ENCODE measurements around the gene HCFC1R1.

Gene HCFC1R1

DNA sequence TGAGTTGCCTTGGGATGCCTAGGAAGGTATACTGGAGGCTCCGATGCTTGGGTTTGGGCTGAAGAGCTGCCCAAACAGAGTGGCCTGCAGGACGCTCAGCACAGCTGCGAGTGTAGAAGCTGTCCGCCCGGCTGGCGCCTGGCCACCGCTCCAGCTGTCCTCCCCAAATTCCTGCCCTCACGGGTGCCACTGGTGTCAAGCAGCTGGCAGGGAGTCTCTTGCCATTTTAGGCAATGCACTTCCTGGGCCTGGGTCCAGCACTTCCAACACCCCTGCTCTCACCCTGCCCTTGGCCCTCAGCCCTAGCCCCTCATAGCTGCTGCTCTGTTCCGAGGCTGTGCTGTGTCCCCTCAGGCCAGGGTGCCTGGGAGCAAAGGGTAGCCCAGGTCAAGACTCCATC, 38.3 kb downstream of the HCFC1R1 start:
- no peaks in the 10 kb centered on the region for H3K9me3 Mint-ChIP-seq
- H3K4me1 Mint-ChIP-seq (ENCODE audit: low read depth in 2 of 2): peaks cover 11% of the 10 kb centered on the region in 2 donors
- H3K27me3 Mint-ChIP-seq: peaks cover 5 to 33% of the 10 kb centered on the region in 2 donors
- ATAC-seq (replicated peaks) (no peak), DNase-seq (no peak)
- H3K27ac Mint-ChIP-seq: no peak overlapping the region
- no peak overlapping the region for H3K4me3 Mint-ChIP-seq
- H3K36me3 Mint-ChIP-seq (ENCODE audit: insufficient read depth): peaks cover 4% of the 10 kb centered on the region

DNA sequence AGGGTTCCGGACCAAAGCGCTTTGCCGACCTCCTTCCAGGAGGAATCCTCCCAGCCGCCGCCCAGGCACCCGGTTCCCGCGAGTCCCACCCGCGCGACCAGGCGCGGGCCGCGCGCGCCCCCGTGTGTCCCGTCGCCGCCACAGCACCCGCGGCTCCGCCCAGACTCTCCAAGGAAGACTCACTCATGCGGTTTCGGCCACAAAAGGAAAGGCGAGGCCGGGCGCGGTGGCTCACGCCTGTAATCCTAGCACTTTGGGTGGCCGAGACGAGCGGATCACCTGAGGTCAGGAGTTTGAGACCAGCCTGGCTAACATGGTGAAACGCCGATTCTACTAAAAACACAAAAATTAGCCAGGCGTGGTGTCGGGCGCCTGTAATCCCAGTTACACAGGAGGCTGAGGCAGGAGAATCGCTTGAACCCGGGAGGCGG, 40.0 kb downstream of the HCFC1R1 start:
- Mint-ChIP-seq H3K9me3 (no peaks in the 10 kb centered on the region), H3K27ac (no peak overlapping the region), H3K36me3 (ENCODE audit: insufficient read depth) (peaks cover 4% of the 10 kb centered on the region), H3K4me1 (ENCODE audit: low read depth in 2 of 2) (peaks cover 11 to 15% of the 10 kb centered on the region in 2 donors), H3K27me3 (peaks cover 5 to 15% of the 10 kb centered on the region in 2 donors), H3K4me3 (peak overlapping the region; percentile 31 to 55)
- DNase-seq (peak; percentile 36 to 43 (median 41)), ATAC-seq (replicated peaks) (peak; percentile 47)

DNA sequence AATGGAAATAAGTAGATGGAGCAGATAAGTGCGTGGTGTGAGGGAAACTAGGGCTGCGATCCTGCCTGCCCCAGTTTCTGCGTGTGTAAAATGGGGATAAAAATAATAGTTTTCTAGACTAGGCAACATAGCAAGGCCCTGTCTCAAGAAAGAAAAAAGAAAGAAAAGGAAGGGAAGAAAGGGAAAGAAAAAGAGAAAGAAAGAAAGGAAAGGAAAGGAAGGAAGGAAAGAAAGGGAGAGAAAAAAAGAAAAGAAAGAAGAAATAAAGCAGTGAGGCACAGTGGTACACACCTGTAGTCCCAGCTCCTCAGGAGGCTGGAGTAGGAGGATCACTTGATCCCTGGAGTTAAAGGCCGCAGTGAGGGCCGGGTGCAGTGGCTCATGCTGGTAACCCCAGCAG, 41.3 kb downstream of the HCFC1R1 start:
- no peak for ATAC-seq (replicated peaks)
- peaks cover 4% of the 10 kb centered on the region for H3K36me3 Mint-ChIP-seq (ENCODE audit: insufficient read depth)
- no peak for DNase-seq
- H3K9me3 Mint-ChIP-seq: no peaks in the 10 kb centered on the region
- peak overlapping the region; percentile 19 to 78 for H3K4me3 Mint-ChIP-seq
- H3K4me1 Mint-ChIP-seq (ENCODE audit: low read depth in 2 of 2): peaks cover 11 to 15% of the 10 kb centered on the region in 2 donors
- peaks cover 5 to 9% of the 10 kb centered on the region in 2 donors for H3K27me3 Mint-ChIP-seq
- no peak overlapping the region for H3K27ac Mint-ChIP-seq

DNA sequence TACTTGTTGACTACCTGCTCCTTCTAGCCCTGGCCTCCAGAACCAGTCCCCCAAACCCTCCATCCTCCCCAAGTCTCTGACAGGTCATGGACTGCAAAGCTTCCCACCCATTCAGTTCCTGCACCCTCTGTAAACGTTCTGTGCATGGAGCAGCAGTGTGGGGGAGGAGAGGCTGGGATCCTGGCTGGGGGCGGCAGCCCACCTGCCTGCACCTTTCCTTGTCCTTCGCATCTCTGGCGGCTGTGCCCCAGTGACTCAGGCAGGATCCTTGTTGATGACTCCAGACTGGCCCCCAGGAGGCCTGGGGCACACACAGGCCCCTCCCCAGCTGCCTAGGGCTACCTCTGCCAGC, 41.9 kb downstream of the HCFC1R1 start:
- Mint-ChIP-seq H3K27ac (peak overlapping the region; percentile 84 to 88), H3K9me3 (no peaks in the 10 kb centered on the region), H3K36me3 (ENCODE audit: insufficient read depth) (peaks cover 4% of the 10 kb centered on the region), H3K4me1 (ENCODE audit: low read depth in 2 of 2) (peaks cover 11 to 15% of the 10 kb centered on the region in 2 donors), H3K4me3 (peak overlapping the region; percentile 74 to 78), H3K27me3 (peaks cover 5 to 7% of the 10 kb centered on the region in 2 donors)
- DNase-seq (no peak), ATAC-seq (replicated peaks) (no peak)

DNA sequence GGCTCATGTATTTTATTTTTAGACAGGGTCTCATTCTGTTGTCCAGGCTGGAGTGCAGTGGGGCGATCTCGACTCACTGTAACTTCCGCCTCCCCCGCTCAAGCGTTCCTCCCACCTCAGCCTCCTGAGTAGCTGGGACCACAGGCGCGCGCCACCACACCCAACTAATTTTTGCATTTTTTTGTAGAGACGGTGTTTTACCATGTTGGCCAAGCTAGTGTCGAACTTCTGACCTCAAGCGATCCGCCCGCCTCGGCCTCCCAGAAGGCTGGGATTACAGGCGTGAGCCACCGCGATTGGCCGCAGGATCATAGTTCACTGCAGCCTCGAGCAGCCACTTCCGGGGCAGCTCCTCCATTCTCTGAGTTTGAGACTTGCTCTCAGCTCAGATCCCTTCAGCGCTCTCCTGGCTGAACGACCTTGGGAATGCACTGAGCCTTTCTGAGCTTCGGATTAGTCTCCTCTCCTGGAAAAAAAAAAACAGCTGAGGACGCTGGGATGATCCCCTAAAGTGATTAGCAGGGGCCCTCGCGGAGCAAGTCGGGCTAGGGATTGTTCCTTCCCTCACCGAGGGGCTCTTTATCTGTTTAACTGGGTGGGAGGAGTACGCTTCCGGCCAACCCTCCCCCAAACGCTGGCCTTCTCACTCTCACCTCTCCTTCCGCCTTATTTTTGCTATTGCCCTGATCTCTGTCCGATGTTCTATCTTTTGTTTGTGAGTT, 42.4 kb downstream of the HCFC1R1 start:
- no peak for ATAC-seq (replicated peaks)
- Mint-ChIP-seq H3K27me3 (peaks cover under 1 to 2% of the 10 kb centered on the region in 2 donors), H3K4me3 (peak overlapping the region; percentile 74 to 78), H3K4me1 (ENCODE audit: low read depth in 2 of 2) (peaks cover 11 to 15% of the 10 kb centered on the region in 2 donors), H3K27ac (peak overlapping the region; percentile 84 to 88), H3K36me3 (ENCODE audit: insufficient read depth) (peaks cover 4% of the 10 kb centered on the region), H3K9me3 (no peaks in the 10 kb centered on the region)
- no peak for DNase-seq

DNA sequence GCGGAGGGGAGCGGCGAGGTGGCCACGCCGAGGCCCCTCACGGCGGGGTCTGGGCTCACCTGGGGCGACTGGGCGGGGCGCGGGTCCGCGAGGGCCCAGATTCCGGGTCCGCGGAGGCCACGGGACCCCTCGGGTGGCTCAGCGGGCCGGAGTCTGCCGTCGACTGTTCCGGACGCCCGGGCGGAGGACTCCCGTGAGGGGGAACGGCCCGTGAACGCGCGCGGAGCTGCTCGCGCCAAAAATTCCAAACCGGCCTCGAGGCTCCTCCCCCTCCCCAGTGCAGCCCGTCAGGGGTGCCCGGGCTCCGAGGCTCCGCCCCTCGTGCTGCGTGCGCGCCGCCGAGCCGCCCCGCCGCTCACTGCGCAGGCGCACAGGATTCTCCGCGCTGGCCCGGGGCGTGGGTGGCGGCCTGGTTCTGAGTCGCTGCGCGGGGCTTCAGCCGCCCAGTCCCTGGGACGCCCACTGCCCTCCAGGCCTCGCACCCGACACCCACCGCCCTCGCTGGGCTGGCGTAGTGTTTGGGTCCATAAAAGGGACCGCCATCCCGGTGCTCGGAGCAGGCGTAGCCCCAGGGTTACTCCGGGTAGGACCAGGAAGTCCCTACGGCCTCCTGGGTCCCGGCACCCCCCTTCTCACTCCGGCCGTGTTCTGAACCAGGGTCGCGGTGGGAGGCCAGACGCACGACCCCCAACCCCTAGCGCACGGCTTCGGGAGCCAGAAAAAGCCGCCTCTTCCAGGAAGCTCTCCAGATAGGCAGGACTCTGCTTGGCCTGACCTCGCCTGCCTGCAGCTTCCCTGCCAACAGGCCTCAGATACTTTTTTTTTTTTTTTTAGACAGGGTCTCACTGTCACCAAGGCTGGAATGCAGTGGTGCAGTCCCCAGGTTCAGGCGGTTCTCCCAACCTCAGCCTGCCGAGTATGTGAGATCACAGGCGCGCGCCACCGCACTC, 43.2 kb downstream of the HCFC1R1 start, which contains the start of gene PKMYT1:
Gene PKMYT1, minus strand, starts transcription at position 220 of the 950 bp plus-strand sequence. CDS start 789 bp downstream, outside the sequence.
- H3K27ac Mint-ChIP-seq: peak within 1 kb of the TSS; percentile 84 to 88
- no peaks in the 10 kb centered on the region for H3K27me3 Mint-ChIP-seq
- DNase-seq (peak; percentile 93 to 97 (median 94)), ATAC-seq (replicated peaks) (peak; percentile 93)
- H3K4me3 Mint-ChIP-seq: peak within 1 kb of the TSS; percentile 74 to 78
- peaks cover 4% of the 10 kb centered on the region for H3K36me3 Mint-ChIP-seq (ENCODE audit: insufficient read depth)
- H3K4me1 Mint-ChIP-seq (ENCODE audit: low read depth in 2 of 2): peaks cover 11 to 15% of the 10 kb centered on the region in 2 donors
- no peaks in the 10 kb centered on the region for H3K9me3 Mint-ChIP-seq

DNA sequence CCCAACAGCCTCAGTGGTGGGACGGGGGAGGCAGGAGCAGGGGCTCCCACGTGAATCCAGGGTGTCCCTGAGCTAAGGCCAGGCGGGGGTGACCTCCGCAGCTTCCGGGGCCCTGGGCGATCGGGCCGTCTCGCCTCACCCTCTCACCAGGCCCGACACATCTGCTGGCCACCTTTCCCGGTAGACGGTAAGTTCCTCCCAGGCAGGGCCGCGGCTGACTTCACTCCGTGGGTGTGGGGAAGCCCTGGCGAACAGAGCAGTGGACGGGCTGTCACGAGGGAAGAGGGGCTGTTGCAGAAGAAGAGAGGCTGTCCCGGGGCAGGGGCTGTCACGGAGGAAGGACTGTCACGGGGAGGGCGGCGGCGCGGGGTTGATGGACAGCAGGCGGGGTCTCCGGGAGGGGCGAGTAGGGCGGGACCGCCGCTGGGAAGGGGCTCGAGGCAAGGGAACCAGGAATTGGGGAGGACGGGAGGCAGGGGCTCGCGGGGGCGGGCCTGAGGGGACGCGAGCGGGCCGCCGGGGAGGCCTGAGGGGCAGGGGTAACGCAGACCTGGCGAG, 44.0 kb downstream of the HCFC1R1 start:
- no peak for ATAC-seq (replicated peaks)
- Mint-ChIP-seq H3K36me3 (ENCODE audit: insufficient read depth) (peaks cover 4% of the 10 kb centered on the region), H3K27me3 (no peaks in the 10 kb centered on the region), H3K4me3 (peak overlapping the region; percentile 74 to 78), H3K9me3 (no peaks in the 10 kb centered on the region), H3K27ac (no peak overlapping the region), H3K4me1 (ENCODE audit: low read depth in 2 of 2) (peaks cover 11 to 15% of the 10 kb centered on the region in 2 donors)
- DNase-seq: no peak

DNA sequence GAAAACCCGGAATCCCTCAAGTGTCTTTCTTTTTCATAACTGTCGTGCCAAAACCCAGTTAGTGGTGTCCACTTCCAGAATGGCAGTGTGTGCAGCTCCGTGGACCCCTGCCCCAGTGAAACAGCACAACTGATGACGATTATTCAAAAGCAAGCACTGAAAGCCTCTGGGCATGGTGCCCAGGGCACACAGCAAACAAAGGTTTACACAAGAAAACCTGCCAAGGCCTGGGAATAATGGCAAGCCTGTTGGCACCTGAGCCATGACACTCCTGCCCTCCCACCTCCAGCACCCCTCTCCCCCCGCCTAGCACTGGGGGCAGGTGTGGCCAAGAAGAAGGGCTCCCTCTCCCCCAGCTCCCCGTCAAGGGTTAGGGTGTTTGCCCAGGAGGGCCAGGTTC, 46.3 kb downstream of the HCFC1R1 start:
- DNase-seq (no peak), ATAC-seq (replicated peaks) (no peak)
- peaks cover 0 to 1% of the 10 kb centered on the region in 2 donors for H3K27me3 Mint-ChIP-seq
- H3K36me3 Mint-ChIP-seq (ENCODE audit: insufficient read depth): peaks cover 4% of the 10 kb centered on the region
- H3K4me3 Mint-ChIP-seq: no peak overlapping the region
- no peaks in the 10 kb centered on the region for H3K9me3 Mint-ChIP-seq
- H3K4me1 Mint-ChIP-seq (ENCODE audit: low read depth in 2 of 2): peaks cover 8 to 11% of the 10 kb centered on the region in 2 donors
- H3K27ac Mint-ChIP-seq: no peak overlapping the region

DNA sequence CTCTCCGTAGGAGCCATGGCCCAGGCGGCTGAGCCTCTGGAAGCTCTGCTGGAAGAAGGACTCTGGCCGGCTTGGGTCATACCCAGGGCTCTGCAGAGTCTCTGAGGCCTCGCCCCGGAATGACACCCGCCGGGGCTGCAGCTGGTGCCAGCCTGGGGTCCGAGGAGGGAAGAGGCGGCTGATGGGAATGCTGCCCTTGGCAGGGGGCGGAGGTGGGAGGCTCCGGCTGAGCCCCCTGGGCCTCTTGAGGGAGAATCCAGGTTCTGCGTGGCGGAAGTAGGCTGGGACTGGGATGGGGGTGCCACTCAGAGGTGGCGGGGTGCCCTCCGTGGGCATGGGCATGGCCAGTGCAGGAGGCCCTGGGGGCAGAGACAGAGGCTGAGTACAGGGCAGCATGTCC, 47.1 kb downstream of the HCFC1R1 start:
- H3K4me3 Mint-ChIP-seq: no peak overlapping the region
- ATAC-seq (replicated peaks) (no peak), DNase-seq (no peak)
- peaks cover 0 to 8% of the 10 kb centered on the region in 2 donors for H3K27me3 Mint-ChIP-seq
- H3K4me1 Mint-ChIP-seq (ENCODE audit: low read depth in 2 of 2): peaks cover 5 to 10% of the 10 kb centered on the region in 2 donors
- H3K27ac Mint-ChIP-seq: no peak overlapping the region
- H3K9me3 Mint-ChIP-seq: no peaks in the 10 kb centered on the region
- peaks cover 4% of the 10 kb centered on the region for H3K36me3 Mint-ChIP-seq (ENCODE audit: insufficient read depth)

DNA sequence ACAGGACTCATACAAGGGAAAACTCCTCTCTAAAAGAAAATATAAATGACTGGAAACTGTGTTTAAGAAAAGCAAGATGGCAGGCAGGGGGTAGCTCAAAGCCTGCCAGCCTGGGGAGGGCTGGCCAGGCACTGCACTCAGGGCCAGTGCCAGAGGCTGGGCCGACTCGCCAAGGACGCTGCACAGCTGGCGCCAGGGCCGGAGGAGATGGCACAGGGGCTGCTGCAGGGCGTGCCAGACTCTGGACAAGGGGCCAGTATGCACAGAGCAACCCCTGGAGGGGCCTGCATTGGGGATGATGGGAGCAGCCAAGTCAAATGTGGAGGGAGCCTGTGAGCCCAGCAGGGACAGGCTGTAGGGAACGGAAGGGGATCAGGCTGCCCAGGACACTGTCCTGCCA, 47.5 kb downstream of the HCFC1R1 start:
- no peaks in the 10 kb centered on the region for H3K9me3 Mint-ChIP-seq
- no peak for ATAC-seq (replicated peaks)
- H3K27me3 Mint-ChIP-seq: peaks cover 0 to 10% of the 10 kb centered on the region in 2 donors
- no peak overlapping the region for H3K4me3 Mint-ChIP-seq
- peaks cover 4% of the 10 kb centered on the region for H3K36me3 Mint-ChIP-seq (ENCODE audit: insufficient read depth)
- no peak overlapping the region for H3K27ac Mint-ChIP-seq
- peaks cover 2 to 8% of the 10 kb centered on the region in 2 donors for H3K4me1 Mint-ChIP-seq (ENCODE audit: low read depth in 2 of 2)
- no peak for DNase-seq

DNA sequence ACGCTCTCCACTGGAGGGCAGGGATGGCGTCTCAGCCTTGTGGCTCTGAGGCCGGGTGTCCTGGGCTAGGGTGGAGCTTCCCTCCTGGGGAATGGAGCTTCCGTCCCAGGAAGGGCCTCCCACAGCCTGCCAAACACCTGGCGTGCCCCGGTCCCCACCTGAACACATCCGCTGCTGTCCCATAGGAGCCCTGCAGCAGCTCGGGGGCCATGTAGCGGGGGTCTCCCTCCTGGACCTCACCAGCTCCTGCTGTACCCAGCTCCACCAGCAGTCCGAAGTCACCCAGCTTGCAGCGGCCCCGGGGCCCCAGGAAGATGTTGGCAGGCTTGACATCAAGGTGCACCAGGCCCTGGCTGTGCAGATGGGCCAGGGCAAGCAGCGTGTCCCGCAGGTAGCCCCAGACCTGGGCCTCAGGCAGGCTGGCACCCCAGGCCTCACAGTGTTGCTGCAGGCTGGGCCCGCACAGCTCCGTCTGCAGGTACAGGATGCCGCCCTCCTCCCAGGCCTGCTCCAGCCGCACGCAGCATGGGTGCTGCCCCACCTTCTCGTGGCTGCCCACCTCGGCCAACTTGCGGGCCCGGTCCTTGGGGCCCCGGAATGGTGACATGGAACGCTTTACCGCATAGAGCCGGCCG, 48.5 kb downstream of the HCFC1R1 start:
- Mint-ChIP-seq H3K4me3 (no peak overlapping the region), H3K27ac (no peak overlapping the region), H3K4me1 (ENCODE audit: low read depth in 2 of 2) (peaks cover 0 to 4% of the 10 kb centered on the region in 2 donors), H3K27me3 (peaks cover 0 to 16% of the 10 kb centered on the region in 2 donors), H3K9me3 (no peaks in the 10 kb centered on the region), H3K36me3 (ENCODE audit: insufficient read depth) (peaks cover 4% of the 10 kb centered on the region)
- ATAC-seq (replicated peaks): no peak
- DNase-seq: no peak

DNA sequence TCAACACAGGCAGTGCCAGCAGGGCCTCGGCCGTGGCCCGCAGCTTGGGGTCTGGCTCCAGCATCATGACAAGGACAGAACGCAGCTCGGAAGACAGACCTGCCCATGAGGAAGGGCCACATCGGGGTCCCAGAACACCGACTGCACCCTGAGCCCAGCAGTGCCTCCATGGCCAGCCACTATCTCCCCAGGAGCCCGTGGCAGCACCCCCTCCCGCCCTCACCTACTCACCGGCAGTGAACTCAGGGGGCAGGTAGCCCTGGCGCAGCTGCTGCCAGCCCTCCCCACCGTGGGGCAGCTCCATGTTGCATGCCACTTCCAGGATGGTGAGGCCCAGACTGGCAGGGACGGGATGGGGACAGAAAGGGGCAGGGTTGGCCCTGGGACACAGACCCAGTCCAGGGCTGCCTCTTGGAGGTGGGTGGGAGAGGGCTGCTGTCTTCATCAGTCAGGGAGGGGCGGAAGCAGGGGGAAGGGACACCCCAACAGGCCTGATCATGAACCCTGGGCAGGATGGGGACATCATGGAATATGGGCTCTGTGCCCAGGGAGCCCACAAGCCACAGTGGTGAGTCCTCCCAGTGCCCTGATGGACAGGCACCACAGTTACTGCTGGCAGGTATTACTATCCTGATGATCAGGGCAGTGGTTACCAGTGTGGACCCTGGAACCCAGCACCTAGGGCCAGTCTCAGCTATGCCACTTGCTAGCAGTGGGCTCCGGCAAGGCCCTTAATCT, 49.3 kb downstream of the HCFC1R1 start:
- Mint-ChIP-seq H3K9me3 (no peaks in the 10 kb centered on the region), H3K27ac (no peak overlapping the region), H3K27me3 (peaks cover 0 to 16% of the 10 kb centered on the region in 2 donors), H3K36me3 (ENCODE audit: insufficient read depth) (peaks cover 4% of the 10 kb centered on the region), H3K4me1 (ENCODE audit: low read depth in 2 of 2) (peaks cover 0 to 2% of the 10 kb centered on the region in 2 donors), H3K4me3 (no peak overlapping the region)
- ATAC-seq (replicated peaks) (no peak), DNase-seq (no peak)
